HepG2 (cell line): ENCODE data around the gene SNN. TPM values are rescaled to one million over a fixed set of nuclear protein-coding genes. Genes with fewer than 3 reads are reported as not detected.

Experiments
- AHR ChIP-seq: IDR thresholded peaks from 2 replicates; pipeline ENCODE4 v1.6.1; 2018; ENCODE audit warnings: missing genetic modification reagents, missing compliant biosample characterization
- EEA1 ChIP-seq: sonication (generic); formaldehyde crosslinking; IDR thresholded peaks from 2 replicates; pipeline ENCODE4 v1.5.1; 2020; ENCODE audit warnings: mild to moderate bottlenecking, missing genetic modification reagents, borderline replicate concordance
- HNF4A ChIP-seq: sonication (generic); formaldehyde crosslinking; IDR thresholded peaks from 2 replicates; pipeline ENCODE4 v1.4.0; 2020; ENCODE audit warnings: missing genetic modification reagents
- KDM5B ChIP-seq: sonication (generic); formaldehyde crosslinking; IDR thresholded peaks from 2 replicates; pipeline ENCODE4 v1.4.0; 2020; ENCODE audit warnings: missing genetic modification reagents, mild to moderate bottlenecking, borderline replicate concordance
- KLF12 ChIP-seq: sonication (generic); formaldehyde crosslinking; IDR thresholded peaks from 2 replicates; pipeline ENCODE4 v1.4.0; 2020; ENCODE audit warnings: missing genetic modification reagents, borderline replicate concordance
- LCORL ChIP-seq, 2 experiments: fragments of 450-650 bp in 1 of 2; sonication (generic) in 1 of 2; formaldehyde crosslinking in 1 of 2; IDR thresholded peaks; 2 replicates each; pipeline versions ENCODE4 v1.5.0 to v1.6.1; 2017 to 2020; ENCODE audit warnings: antibody characterized with exemption in 1 of 2, missing genetic modification reagents in 1 of 2
- RORA ChIP-seq: sonication (generic); formaldehyde crosslinking; IDR thresholded peaks from 2 replicates; pipeline ENCODE4 v1.5.0; 2020; ENCODE audit warnings: mild to moderate bottlenecking, missing genetic modification reagents, moderate library complexity
- SKI ChIP-seq: fragments of 450-650 bp; IDR thresholded peaks from one replicate; pipeline ENCODE4 v1.6.1; 2018; ENCODE audit warnings: mild to moderate bottlenecking; ENCODE audit not compliant: partially characterized antibody
- ZFX ChIP-seq: sonication (generic); formaldehyde crosslinking; IDR thresholded peaks from 2 replicates; pipeline ENCODE4 v1.4.0; 2020; ENCODE audit warnings: mild to moderate bottlenecking, low read depth, missing genetic modification reagents, moderate library complexity
- ZNF143 ChIP-seq: sonication (generic); formaldehyde crosslinking; IDR thresholded peaks from 2 replicates; pipeline ENCODE4 v1.4.0; 2020; ENCODE audit warnings: missing genetic modification reagents
- ZNF280B ChIP-seq: sonication (generic); formaldehyde crosslinking; IDR thresholded peaks from 2 replicates; pipeline ENCODE4 v1.5.0; 2020; ENCODE audit warnings: missing genetic modification reagents, mild to moderate bottlenecking, borderline replicate concordance
- ZNF296 ChIP-seq: sonication (generic); formaldehyde crosslinking; conservative IDR thresholded peaks from 2 replicates; pipeline ENCODE4 v1.5.0; 2020; ENCODE audit warnings: mild to moderate bottlenecking, missing genetic modification reagents
- ZNF382 ChIP-seq: sonication (generic); formaldehyde crosslinking; IDR thresholded peaks from 2 replicates; pipeline ENCODE4 v1.5.0; 2020; ENCODE audit warnings: missing genetic modification reagents, mild to moderate bottlenecking, borderline replicate concordance
- ZNF501 ChIP-seq: sonication (generic); formaldehyde crosslinking; IDR thresholded peaks from 2 replicates; pipeline ENCODE4 v1.5.1; 2020; ENCODE audit warnings: mild to moderate bottlenecking, moderate library complexity, missing genetic modification reagents
- ZNF550 ChIP-seq: sonication (generic); formaldehyde crosslinking; IDR thresholded peaks from 2 replicates; pipeline ENCODE4 v1.4.0; 2020; ENCODE audit warnings: mild to moderate bottlenecking, missing genetic modification reagents, borderline replicate concordance
- ZNF652 ChIP-seq: IDR thresholded peaks from 2 replicates; pipeline ENCODE4 v1.6.1; 2016; ENCODE audit warnings: low read depth, borderline replicate concordance
- ZNF746 ChIP-seq: sonication (generic); formaldehyde crosslinking; IDR thresholded peaks from 2 replicates; pipeline ENCODE4 v1.8.0; 2022; ENCODE audit warnings: mild to moderate bottlenecking, missing genetic modification reagents
- ZNF788 ChIP-seq: sonication (generic); formaldehyde crosslinking; IDR thresholded peaks from 2 replicates; pipeline ENCODE4 v1.5.0; 2020; ENCODE audit warnings: mild to moderate bottlenecking, missing genetic modification reagents, borderline replicate concordance
- polyA plus RNA-seq, 8 experiments: library from polyadenylated mRNA; depleted of rRNA in 3 of 8; stranded (reverse) in 7 of 8; unstranded in 1 of 8; fragments of >200 nt; fragmentation: Illumina TruSeq in 4 of 8; extraction: Trizol in 4 of 8; gene quantifications; 2 replicates each; pipeline versions ENCODE4 v1.2.1 to v1.2.3, GENCODE V29; 2011 to 2016; ENCODE audit warnings: low read depth in 4 of 8, missing spikeins in 1 of 8, mixed read lengths in 1 of 8; ENCODE audit not compliant: insufficient read depth in 1 of 8
- total RNA-seq, 5 experiments: library from RNA; depleted of rRNA; stranded (reverse); fragments of >200 nt; fragmentation: Illumina TruSeq; extraction: Trizol; gene quantifications; 2 replicates each; pipeline ENCODE4 v1.2.3, GENCODE V29; 2016; ENCODE audit warnings: low read depth in 1 of 5
- TF ChIP-seq, protein P1 (sequence below): sonication (generic); formaldehyde crosslinking; IDR thresholded peaks from 2 replicates; pipeline ENCODE4 v1.5.1; 2020; ENCODE audit warnings: missing genetic modification reagents, mild to moderate bottlenecking, borderline replicate concordance
- TF ChIP-seq, protein P2 (sequence below): sonication (generic); formaldehyde crosslinking; IDR thresholded peaks from 2 replicates; pipeline ENCODE4 v1.8.0; 2022; ENCODE audit warnings: missing genetic modification reagents, mild to moderate bottlenecking, inconsistent platforms, borderline replicate concordance

SNN gene
- total and polyA plus RNA-seq, 2 of the 13 experiments (the other 11 are each of a cell fraction or from before 2014, with no cell fraction given), result 5.2 to 8.4 TPM

DNA sequence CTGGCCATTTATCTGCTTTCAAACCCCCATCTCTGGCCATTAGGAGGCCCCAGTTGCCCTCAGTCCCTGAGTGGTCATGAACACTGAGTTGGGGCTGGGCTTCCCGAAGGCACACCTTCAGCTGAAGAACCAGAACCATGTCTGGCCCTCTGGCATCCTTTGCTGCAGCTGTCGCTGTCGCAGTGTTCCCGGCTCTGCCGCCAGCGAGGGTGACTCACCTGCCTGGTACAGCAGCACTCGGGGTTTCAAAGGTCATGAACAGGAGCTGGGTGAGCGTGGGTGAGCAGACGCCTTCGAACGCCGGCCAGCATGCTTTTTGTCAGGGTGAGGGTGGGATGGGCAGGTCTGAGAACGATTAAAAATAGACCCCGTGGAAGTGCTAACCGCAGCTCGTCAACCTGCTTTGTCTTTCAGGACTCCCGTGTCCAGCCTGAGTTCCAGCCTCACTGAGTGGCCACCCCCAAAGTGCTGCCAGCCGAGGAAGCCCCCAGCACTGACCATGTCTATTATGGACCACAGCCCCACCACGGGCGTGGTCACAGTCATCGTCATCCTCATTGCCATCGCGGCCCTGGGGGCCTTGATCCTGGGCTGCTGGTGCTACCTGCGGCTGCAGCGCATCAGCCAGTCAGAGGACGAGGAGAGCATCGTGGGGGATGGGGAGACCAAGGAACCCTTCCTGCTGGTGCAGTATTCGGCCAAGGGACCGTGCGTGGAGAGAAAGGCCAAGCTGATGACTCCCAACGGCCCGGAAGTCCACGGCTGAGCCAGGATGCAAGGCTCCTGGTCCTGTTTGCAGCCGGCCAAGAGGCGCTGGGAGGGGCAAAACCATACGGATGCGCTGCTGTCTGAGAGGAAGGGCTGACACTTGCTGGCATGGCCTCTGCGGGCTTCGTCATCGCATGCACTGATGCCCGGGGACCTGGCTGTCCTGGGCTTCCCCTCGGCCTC is 7.6 kb downstream of the SNN start (continued):
- TF ChIP-seq, protein P1, sequence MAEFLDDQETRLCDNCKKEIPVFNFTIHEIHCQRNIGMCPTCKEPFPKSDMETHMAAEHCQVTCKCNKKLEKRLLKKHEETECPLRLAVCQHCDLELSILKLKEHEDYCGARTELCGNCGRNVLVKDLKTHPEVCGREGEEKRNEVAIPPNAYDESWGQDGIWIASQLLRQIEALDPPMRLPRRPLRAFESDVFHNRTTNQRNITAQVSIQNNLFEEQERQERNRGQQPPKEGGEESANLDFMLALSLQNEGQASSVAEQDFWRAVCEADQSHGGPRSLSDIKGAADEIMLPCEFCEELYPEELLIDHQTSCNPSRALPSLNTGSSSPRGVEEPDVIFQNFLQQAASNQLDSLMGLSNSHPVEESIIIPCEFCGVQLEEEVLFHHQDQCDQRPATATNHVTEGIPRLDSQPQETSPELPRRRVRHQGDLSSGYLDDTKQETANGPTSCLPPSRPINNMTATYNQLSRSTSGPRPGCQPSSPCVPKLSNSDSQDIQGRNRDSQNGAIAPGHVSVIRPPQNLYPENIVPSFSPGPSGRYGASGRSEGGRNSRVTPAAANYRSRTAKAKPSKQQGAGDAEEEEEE (CRISPR knock-in tag), result no peak
- peak; percentile 84 for TF ChIP-seq HNF4A (CRISPR knock-in tag)
- TF ChIP-seq ZFX (CRISPR knock-in tag), result peak; percentile 76
- TF ChIP-seq KDM5B (CRISPR knock-in tag), result peak; percentile 72
- TF ChIP-seq ZNF382, result no peak
- 0 out of 2 replicates have a peak, but pooled peaks have one; percentile 72 for TF ChIP-seq AHR
- TF ChIP-seq, protein P2, sequence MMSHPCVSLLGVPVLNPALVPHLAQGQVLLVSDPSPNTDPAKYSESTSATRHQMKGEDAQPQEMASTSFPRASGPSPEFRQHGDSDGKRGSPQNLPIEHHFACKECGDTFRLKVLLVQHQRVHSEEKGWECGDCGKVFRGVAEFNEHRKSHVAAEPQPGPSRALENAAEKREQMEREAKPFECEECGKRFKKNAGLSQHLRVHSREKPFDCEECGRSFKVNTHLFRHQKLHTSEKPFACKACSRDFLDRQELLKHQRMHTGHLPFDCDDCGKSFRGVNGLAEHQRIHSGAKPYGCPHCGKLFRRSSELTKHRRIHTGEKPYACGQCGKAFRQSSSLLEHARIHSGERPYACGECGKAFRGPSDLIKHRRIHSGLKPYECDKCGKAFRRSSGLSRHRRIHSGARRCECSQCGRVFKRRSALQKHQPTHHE, result no peak
- no peak for TF ChIP-seq LCORL (IDR thresholded peaks at IDR 0.05)
- TF ChIP-seq LCORL (CRISPR knock-in tag; IDR thresholded peaks at IDR 0.05), result no peak; the same call in 1 of the 2 replicates
- peak; percentile 84 for TF ChIP-seq SKI
- TF ChIP-seq ZNF280B, result peak; percentile 94; the same call in 1 of the 2 replicates
- TF ChIP-seq ZNF746 (CRISPR knock-in tag), result 0 out of 2 replicates have a peak, but pooled peaks have one; percentile 23
- TF ChIP-seq ZNF652 (CRISPR knock-in tag), result peak; percentile 17; the same call in 1 of the 2 replicates
- peak; percentile 88 for TF ChIP-seq ZNF501 (CRISPR knock-in tag)
- peak; percentile 55; the same call in 1 of the 2 replicates for TF ChIP-seq ZNF788 (CRISPR knock-in tag)
- 0 out of 2 replicates have a peak, but pooled peaks have one; percentile 21 for TF ChIP-seq ZNF296 (CRISPR knock-in tag)
- TF ChIP-seq EEA1, result peak; percentile 35; the same call in 1 of the 2 replicates
- no peak for TF ChIP-seq ZNF143 (CRISPR knock-in tag)
- no peak for TF ChIP-seq RORA (CRISPR knock-in tag)
- TF ChIP-seq ZNF550 (CRISPR knock-in tag), result no peak
- no peak for TF ChIP-seq KLF12 (CRISPR knock-in tag)
